HL-60 (cell line): ENCODE measurements around the gene SNAPIN.

Experiments
- CTCF ChIP-seq: IDR thresholded peaks from one replicate; pipeline ENCODE4 v1.5.1; 2011; ENCODE audit warnings: low read length, control low read depth, inconsistent platforms; ENCODE audit not compliant: insufficient read depth
- POLR2AphosphoS5 ChIP-seq: IDR thresholded peaks from 2 replicates; pipeline ENCODE4 v1.6.1; 2012; ENCODE audit warnings: low read depth

GRCh38 chr1:153684892-153685291 is 26.4 kb downstream of the SNAPIN start:
- TF ChIP-seq CTCF (no peak), POLR2AphosphoS5 (no peak)
